Naive thymus-derived CD8-positive, alpha-beta T cell (primary cell): ENCODE data around the gene PDE6B. TPM values are rescaled to one million over a fixed set of nuclear protein-coding genes. Genes with fewer than 3 reads are reported as not detected.

Source experiments
- ATAC-seq, 2 donors: fragments of 150-1000 bp; cut with Tn5 transposase in 1 of 2; sonication (Bioruptor Pico), chemical (Tn5 transposase) in 1 of 2; 1 replicate in 1 of 2; 2 replicates in 1 of 2; pipeline ENCODE4 v1.10.0; 2021; ENCODE audit warnings: mild to moderate bottlenecking in 2 of 2, moderate library complexity in 2 of 2
- POLR2A ChIA-PET: fragments of 350-600 bp; sonication (Branson Sonifier 250); formaldehyde crosslinking; loops from one replicate; lab custom pipeline; 2021; ENCODE audit warnings: antibody characterized with exemption; lab: Charles Lee
- DNase-seq, 10 donors: peaks; one replicate each; pipeline versions ENCODE4 v3.0.0 to v3.0.0-alpha.2; 2020 to 2022
- H3K27ac Mint-ChIP-seq, 10 donors: one replicate each; pipeline ENCODE4 v1.8.0; 2020 to 2022; ENCODE audit warnings: mild to moderate bottlenecking in 10 of 10, mixed read lengths in 10 of 10, moderate library complexity in 4 of 10, inconsistent platforms in 1 of 10
- H3K27me3 Mint-ChIP-seq, 5 donors: one replicate each; pipeline ENCODE4 v1.8.0; 2021 to 2022; ENCODE audit warnings: mixed read lengths in 5 of 5
- H3K36me3 Mint-ChIP-seq, 3 donors: one replicate each; pipeline ENCODE4 v1.8.0; 2020 to 2022; ENCODE audit warnings: mixed read lengths in 3 of 3, mild to moderate bottlenecking in 2 of 3, inconsistent platforms in 1 of 3
- H3K4me1 Mint-ChIP-seq, 4 donors: one replicate each; pipeline ENCODE4 v1.8.0; 2021 to 2022; ENCODE audit warnings: mixed read lengths in 4 of 4
- H3K4me3 Mint-ChIP-seq, 10 donors: one replicate each; pipeline ENCODE4 v1.8.0; 2020 to 2022; ENCODE audit warnings: mild to moderate bottlenecking in 10 of 10, mixed read lengths in 10 of 10, moderate library complexity in 6 of 10, inconsistent platforms in 1 of 10
- H3K9me3 Mint-ChIP-seq, 9 donors: one replicate each; pipeline ENCODE4 v1.8.0; 2020 to 2022; ENCODE audit warnings: mixed read lengths in 9 of 9, mild to moderate bottlenecking in 3 of 9, inconsistent platforms in 1 of 9, moderate library complexity in 1 of 9
- polyA plus RNA-seq, 3 donors: library from polyadenylated mRNA; unstranded; fragments of 300-500 nt; fragmentation: Illumina TruSeq; gene quantifications; one replicate each; pipeline ENCODE4 v1.2.3, GENCODE V29; 2021
- total RNA-seq, 8 experiments: library from RNA in 2 of 8; stranded (reverse) in 2 of 8; gene quantifications; one replicate each; pipeline ENCODE4 v1.2.3 and lab custom pipeline; 2021 to 2026

Gene PDE6B
- total and polyA plus RNA-seq, 5 experiments from 2014 or later: 20.7 to 26.3 (median 24.7) TPM

- POLR2A ChIA-PET: no interaction called here
- ATAC-seq: peak in 1 of 2 donors; percentile 53
Observed at GRCh38 chr4:650951-651883, 25.8 kb downstream of the PDE6B start.

GRCh38 chr4:651884-652642 is 26.7 kb downstream of the PDE6B start:
- Mint-ChIP-seq H3K9me3 (no peaks in the 10 kb centered on the region), H3K36me3 (no peaks in the 10 kb centered on the region), H3K4me3 (no peak overlapping the region), H3K27ac (no peak overlapping the region), H3K27me3 (peaks cover 1 to 22% (median 6%) of the 10 kb centered on the region in 5 donors), H3K4me1 (peaks cover 0 to 3% (median 0%) of the 10 kb centered on the region in 4 donors)
- POLR2A ChIA-PET: no interaction called here
- ATAC-seq: no peak
- DNase-seq: no peak

More at GRCh38 chr4:650951-651883, 25.8 kb downstream of the PDE6B start:
- no peak for DNase-seq
- H3K27me3 Mint-ChIP-seq: peaks cover 1 to 30% (median 12%) of the 10 kb centered on the region in 5 donors
- H3K4me3 Mint-ChIP-seq: peak overlapping the region in 1 of 10 donors; percentile 27
- no peaks in the 10 kb centered on the region for H3K9me3 Mint-ChIP-seq
- peak overlapping the region in 1 of 10 donors; percentile 57 for H3K27ac Mint-ChIP-seq
- H3K4me1 Mint-ChIP-seq: peaks cover 0 to 6% (median 2%) of the 10 kb centered on the region in 4 donors
- H3K36me3 Mint-ChIP-seq: no peaks in the 10 kb centered on the region

- ATAC-seq (no peak), DNase-seq (no peak)
- Mint-ChIP-seq H3K4me3 (no peak overlapping the region), H3K27me3 (peaks cover 1 to 18% (median 6%) of the 10 kb centered on the region in 5 donors), H3K4me1 (peaks cover 0 to 3% (median 0%) of the 10 kb centered on the region in 4 donors), H3K36me3 (no peaks in the 10 kb centered on the region), H3K27ac (peak overlapping the region in 1 of 10 donors; percentile 72), H3K9me3 (no peaks in the 10 kb centered on the region)
- POLR2A ChIA-PET: interaction anchor here (1.2 kb wide), 1 partner anchor 11 kb away, joined by 3 read pairs; no protein-coding TSS in a partner anchor
Observed at GRCh38 chr4:653080-653821, 27.9 kb downstream of the PDE6B start.

- Mint-ChIP-seq H3K4me1 (peaks cover 0 to 3% (median 0%) of the 10 kb centered on the region in 4 donors), H3K9me3 (no peaks in the 10 kb centered on the region), H3K27ac (no peak overlapping the region), H3K36me3 (no peaks in the 10 kb centered on the region), H3K4me3 (no peak overlapping the region), H3K27me3 (peaks cover 1 to 17% (median 6%) of the 10 kb centered on the region in 5 donors)
- POLR2A ChIA-PET: interaction anchor here (1.2 kb wide), 1 partner anchor 10 kb away, joined by 3 read pairs; no protein-coding TSS in a partner anchor
- ATAC-seq (no peak), DNase-seq (no peak)
Observed at GRCh38 chr4:653831-654502, 28.6 kb downstream of the PDE6B start.

- ATAC-seq (no peak), DNase-seq (no peak)
- no peak overlapping the region for H3K4me3 Mint-ChIP-seq
- H3K27ac Mint-ChIP-seq: no peak overlapping the region
- no peaks in the 10 kb centered on the region for H3K9me3 Mint-ChIP-seq
- POLR2A ChIA-PET: interaction anchor here (1.2 kb wide), 1 partner anchor 10 kb away, joined by 3 read pairs; no protein-coding TSS in a partner anchor
- H3K4me1 Mint-ChIP-seq: peaks cover 0 to 5% (median 0%) of the 10 kb centered on the region in 4 donors
- H3K36me3 Mint-ChIP-seq: no peaks in the 10 kb centered on the region
- H3K27me3 Mint-ChIP-seq: peaks cover 1 to 13% (median 6%) of the 10 kb centered on the region in 5 donors
Observed at GRCh38 chr4:654503-654845, 29.1 kb downstream of the PDE6B start.

- POLR2A ChIA-PET: interaction anchor here (1.2 kb wide), 1 partner anchor 9 kb away, joined by 3 read pairs; no protein-coding TSS in a partner anchor
- Mint-ChIP-seq H3K4me1 (peaks cover 0 to 8% (median 0%) of the 10 kb centered on the region in 4 donors), H3K9me3 (no peaks in the 10 kb centered on the region), H3K4me3 (no peak overlapping the region), H3K27ac (no peak overlapping the region), H3K27me3 (peaks cover 1 to 13% (median 6%) of the 10 kb centered on the region in 5 donors), H3K36me3 (peaks cover 0 to 2% (median 0%) of the 10 kb centered on the region in 3 donors)
- no peak for ATAC-seq
- DNase-seq: peak in 1 of 10 donors; percentile 53
Observed at GRCh38 chr4:654871-655463, 29.6 kb downstream of the PDE6B start.

- no peaks in the 10 kb centered on the region for H3K9me3 Mint-ChIP-seq
- H3K27me3 Mint-ChIP-seq: peaks cover 1 to 9% (median 6%) of the 10 kb centered on the region in 5 donors
- H3K4me3 Mint-ChIP-seq: no peak overlapping the region
- peak overlapping the region in 1 of 10 donors; percentile 48 for H3K27ac Mint-ChIP-seq
- ATAC-seq (no peak), DNase-seq (peak in 1 of 10 donors; percentile 31)
- POLR2A ChIA-PET: interaction anchor here (0.5 kb wide), 1 partner anchor 532 kb away, joined by 3 read pairs; no protein-coding TSS in a partner anchor
- peaks cover 0 to 11% (median under 1%) of the 10 kb centered on the region in 4 donors for H3K4me1 Mint-ChIP-seq
- peaks cover 0 to 4% (median 2%) of the 10 kb centered on the region in 3 donors for H3K36me3 Mint-ChIP-seq
Observed at GRCh38 chr4:655464-656151, 30.2 kb downstream of the PDE6B start.

- no peaks in the 10 kb centered on the region for H3K9me3 Mint-ChIP-seq
- H3K4me1 Mint-ChIP-seq: peaks cover 0 to 15% (median 3%) of the 10 kb centered on the region in 4 donors
- DNase-seq (peak in 1 of 10 donors; percentile 34), ATAC-seq (no peak)
- H3K36me3 Mint-ChIP-seq: peaks cover 0 to 5% (median 4%) of the 10 kb centered on the region in 3 donors
- peaks cover 1 to 7% (median 3%) of the 10 kb centered on the region in 5 donors for H3K27me3 Mint-ChIP-seq
- no peak overlapping the region for H3K27ac Mint-ChIP-seq
- H3K4me3 Mint-ChIP-seq: no peak overlapping the region
- POLR2A ChIA-PET: no interaction called here
Observed at GRCh38 chr4:656436-657337, 31.3 kb downstream of the PDE6B start.

GRCh38 chr4:657338-657833 is 32.0 kb downstream of the PDE6B start:
- H3K4me3 Mint-ChIP-seq: no peak overlapping the region
- POLR2A ChIA-PET: no interaction called here

More at GRCh38 chr4:657338-657833, 32.0 kb downstream of the PDE6B start:
- DNase-seq (peak in 2 of 10 donors; percentile 1 to 42), ATAC-seq (no peak)
- Mint-ChIP-seq H3K4me1 (peaks cover 0 to 15% (median 6%) of the 10 kb centered on the region in 4 donors), H3K27ac (no peak overlapping the region), H3K27me3 (peaks cover 0 to 1% (median 0%) of the 10 kb centered on the region in 5 donors), H3K9me3 (no peaks in the 10 kb centered on the region), H3K36me3 (peaks cover 0 to 5% (median 4%) of the 10 kb centered on the region in 3 donors)
